ENCODE measurements around the gene VAMP5. TPM values are rescaled to one million over a fixed set of nuclear protein-coding genes. Genes with fewer than 3 reads are reported as not detected.
A peak's percentile ranks its signal among the peaks of the same experiment; 100 is the strongest.

Gene VAMP5
- total and polyA plus RNA-seq, 10 of the 15 experiments (the other 5 are each of a cell fraction or from before 2014, with no cell fraction given) = 3.8 to 52.7 (median 24.1) TPM

GRCh38 chr2:85538507-85539360, 45.5 kb upstream of the VAMP5 start, which contains the start of gene MAT2A (continued):
- 0 out of 2 replicates have a peak, but pooled peaks have one; percentile 10 for TF ChIP-seq PKNOX1 (IDR thresholded peaks at IDR 0.05)
- no peak for TF ChIP-seq BCL11A (IDR thresholded peaks at IDR 0.05; ENCODE audit: low read depth, low read length)
- TF ChIP-seq STAT3 (IDR thresholded peaks at IDR 0.05; ENCODE audit: low read depth, low read length) = no peak
- no peak for TF ChIP-seq ZNF274 (IDR thresholded peaks at IDR 0.05; ENCODE audit: insufficient read depth, insufficient read length)
- TF ChIP-seq CBX5 (IDR thresholded peaks at IDR 0.05; ENCODE audit: low read depth) = peak; percentile 27; the same call in 1 of the 2 replicates
- TF ChIP-seq SREBF2 (IDR thresholded peaks at IDR 0.05; ENCODE audit: low read length) = no peak
- no peak for TF ChIP-seq MEF2B (IDR thresholded peaks at IDR 0.05; ENCODE audit: partially characterized antibody, poor library complexity, severe bottlenecking)
- TF ChIP-seq PAX8 (IDR thresholded peaks at IDR 0.05) = no peak
- TF ChIP-seq ESRRA (IDR thresholded peaks at IDR 0.05; ENCODE audit: low read length) = no peak
- TF ChIP-seq IRF4 (IDR thresholded peaks at IDR 0.05; ENCODE audit: low read depth, low read length) = 0 out of 2 replicates have a peak, but pooled peaks have one; percentile 30
- peak; percentile 96 for TF ChIP-seq SKIL (IDR thresholded peaks at IDR 0.05; ENCODE audit: low read depth, poor library complexity, severe bottlenecking)
- no peak for TF ChIP-seq ATF2 (IDR thresholded peaks at IDR 0.05; ENCODE audit: low read length)
- no peak for TF ChIP-seq TBL1XR1 (IDR thresholded peaks at IDR 0.05; ENCODE audit: low read depth, low read length)
- peak; percentile 96 for TF ChIP-seq IKZF1 (conservative IDR thresholded peaks at IDR 0.05)
- no peak for TF ChIP-seq STAT1 (conservative IDR thresholded peaks at IDR 0.05)
- no peak for TF ChIP-seq YBX1 (IDR thresholded peaks at IDR 0.05)
- TF ChIP-seq JUNB (IDR thresholded peaks at IDR 0.05) = no peak
- TF ChIP-seq USF2 (IDR thresholded peaks at IDR 0.05; ENCODE audit: borderline replicate concordance, low read depth, low read length) = no peak
- peak; percentile 69; the same call in 1 of the 2 replicates for TF ChIP-seq GATAD2B (conservative IDR thresholded peaks at IDR 0.05; ENCODE audit: low read depth)

All from GM12878 (cell line).